Measurements from ENCODE around the gene CCDC74A.
"Not testable (repeated sequence)": the region's sequence is repeated elsewhere in the genome, so short reads cannot be mapped to it uniquely, and the experiment has no call there.

GRCh38 chr2:131482506-131483155 is 45.1 kb upstream of the CCDC74A start:
- TF ChIP-seq, protein P1, sequence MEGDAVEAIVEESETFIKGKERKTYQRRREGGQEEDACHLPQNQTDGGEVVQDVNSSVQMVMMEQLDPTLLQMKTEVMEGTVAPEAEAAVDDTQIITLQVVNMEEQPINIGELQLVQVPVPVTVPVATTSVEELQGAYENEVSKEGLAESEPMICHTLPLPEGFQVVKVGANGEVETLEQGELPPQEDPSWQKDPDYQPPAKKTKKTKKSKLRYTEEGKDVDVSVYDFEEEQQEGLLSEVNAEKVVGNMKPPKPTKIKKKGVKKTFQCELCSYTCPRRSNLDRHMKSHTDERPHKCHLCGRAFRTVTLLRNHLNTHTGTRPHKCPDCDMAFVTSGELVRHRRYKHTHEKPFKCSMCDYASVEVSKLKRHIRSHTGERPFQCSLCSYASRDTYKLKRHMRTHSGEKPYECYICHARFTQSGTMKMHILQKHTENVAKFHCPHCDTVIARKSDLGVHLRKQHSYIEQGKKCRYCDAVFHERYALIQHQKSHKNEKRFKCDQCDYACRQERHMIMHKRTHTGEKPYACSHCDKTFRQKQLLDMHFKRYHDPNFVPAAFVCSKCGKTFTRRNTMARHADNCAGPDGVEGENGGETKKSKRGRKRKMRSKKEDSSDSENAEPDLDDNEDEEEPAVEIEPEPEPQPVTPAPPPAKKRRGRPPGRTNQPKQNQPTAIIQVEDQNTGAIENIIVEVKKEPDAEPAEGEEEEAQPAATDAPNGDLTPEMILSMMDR (IDR thresholded peaks at IDR 0.05; ENCODE audit: low read length) = not testable (repeated sequence)
- not testable (repeated sequence) for TF ChIP-seq EZH2 (IDR thresholded peaks at IDR 0.05; ENCODE audit: borderline replicate concordance, low read length)
